SKM-1 (cell line): Measurements from ENCODE around the gene SF1.

ENCODE experiments used
- DNase-seq: peaks from one replicate; lab custom pipeline; 2025; ENCODE audit not compliant: unreplicated experiment; lab: John Stamatoyannopoulos, UW

Gene SF1

DNA sequence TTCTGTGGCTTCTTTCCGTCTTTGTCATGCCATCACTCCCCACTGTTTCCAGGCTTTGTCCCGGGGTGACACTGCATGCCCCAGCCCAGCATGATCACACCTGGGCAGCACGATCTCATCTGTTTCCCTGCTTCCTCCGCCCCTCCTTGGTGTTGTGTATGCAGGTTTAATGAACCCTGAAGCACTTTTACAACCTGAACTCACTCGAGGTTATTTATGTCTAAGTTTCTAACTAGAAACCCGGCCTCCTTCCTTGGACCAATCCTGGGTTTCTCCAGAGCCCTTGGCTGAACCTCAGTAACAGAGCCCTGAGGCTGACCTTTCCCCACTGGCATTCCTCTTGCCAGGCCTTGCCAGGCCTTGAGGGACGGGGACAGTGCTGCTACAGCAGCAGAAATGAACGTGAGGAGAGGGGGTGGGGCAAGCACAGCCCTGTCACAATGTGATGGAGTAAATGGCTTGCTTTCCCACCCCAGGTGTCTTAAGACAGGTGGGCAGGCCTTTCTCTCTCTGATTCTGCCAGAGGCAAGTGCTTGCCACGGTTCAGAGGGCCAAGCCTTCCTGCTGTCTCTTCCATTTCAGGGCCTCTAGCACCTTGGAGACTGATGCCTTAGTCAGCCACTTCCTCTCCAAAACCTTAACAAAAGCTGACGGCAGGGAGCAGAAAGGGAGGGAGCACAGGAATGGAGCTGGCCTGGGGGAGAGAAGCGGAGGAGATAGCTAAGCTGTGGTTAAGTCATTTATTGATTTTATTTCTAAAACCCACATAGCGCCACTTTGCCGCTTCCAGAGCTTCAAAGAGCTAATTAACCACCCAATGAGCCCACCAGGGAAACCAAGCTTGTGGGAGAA lies 15.4 kb downstream of the SF1 start:
- DNase-seq: no peak

DNA sequence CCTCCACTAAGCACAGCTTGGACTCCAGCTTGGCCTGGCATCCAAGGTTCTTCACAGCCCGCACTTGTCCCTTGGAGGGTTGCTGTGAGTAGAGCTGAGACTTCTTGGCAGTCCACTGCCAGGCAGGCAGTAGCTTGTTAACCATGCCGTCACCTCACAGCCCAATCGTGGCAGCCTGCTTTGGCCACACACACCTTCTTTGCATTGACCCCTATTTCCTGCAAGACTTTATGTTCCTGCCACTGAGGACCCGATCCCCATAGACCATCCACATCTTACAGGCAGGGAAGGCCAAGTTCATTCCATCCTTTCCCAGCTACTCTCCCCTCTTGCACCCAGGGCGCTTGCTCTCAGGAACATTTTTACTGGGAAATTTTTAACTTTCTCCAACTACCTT lies 16.1 kb downstream of the SF1 start:
- DNase-seq: no peak

DNA sequence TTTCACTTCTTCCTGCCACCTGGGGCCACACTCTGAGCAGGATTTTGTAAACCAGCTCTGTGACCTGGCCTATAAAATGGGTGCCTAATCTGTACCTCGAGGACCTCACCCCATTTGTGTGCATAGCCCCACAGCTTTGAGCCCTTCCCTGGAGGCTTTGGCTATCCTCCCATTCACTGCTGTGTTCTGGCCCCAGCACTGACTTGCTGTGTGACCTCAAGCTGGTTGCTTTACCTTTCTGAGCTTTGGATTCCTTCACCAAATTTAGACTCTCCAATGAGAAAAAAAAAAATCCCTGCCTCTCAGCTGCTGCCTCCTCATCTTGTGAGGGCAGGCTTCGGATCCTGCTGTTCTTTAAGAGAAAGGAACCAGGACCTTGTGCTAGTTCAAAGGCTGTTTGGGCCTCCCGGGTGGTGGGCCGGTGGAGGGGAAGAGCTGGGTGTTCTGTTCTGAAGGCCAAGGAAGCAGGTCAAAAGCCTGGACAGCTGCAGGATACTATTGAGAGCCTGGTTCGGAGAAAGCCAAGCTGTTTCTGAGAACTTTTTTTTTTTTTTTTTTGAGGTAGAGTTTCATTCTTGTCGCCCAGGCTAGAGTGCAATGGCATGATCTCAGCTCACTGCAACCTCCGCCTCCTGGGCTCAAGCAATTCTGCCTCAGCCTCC lies 17.5 kb downstream of the SF1 start:
- no peak for DNase-seq

DNA sequence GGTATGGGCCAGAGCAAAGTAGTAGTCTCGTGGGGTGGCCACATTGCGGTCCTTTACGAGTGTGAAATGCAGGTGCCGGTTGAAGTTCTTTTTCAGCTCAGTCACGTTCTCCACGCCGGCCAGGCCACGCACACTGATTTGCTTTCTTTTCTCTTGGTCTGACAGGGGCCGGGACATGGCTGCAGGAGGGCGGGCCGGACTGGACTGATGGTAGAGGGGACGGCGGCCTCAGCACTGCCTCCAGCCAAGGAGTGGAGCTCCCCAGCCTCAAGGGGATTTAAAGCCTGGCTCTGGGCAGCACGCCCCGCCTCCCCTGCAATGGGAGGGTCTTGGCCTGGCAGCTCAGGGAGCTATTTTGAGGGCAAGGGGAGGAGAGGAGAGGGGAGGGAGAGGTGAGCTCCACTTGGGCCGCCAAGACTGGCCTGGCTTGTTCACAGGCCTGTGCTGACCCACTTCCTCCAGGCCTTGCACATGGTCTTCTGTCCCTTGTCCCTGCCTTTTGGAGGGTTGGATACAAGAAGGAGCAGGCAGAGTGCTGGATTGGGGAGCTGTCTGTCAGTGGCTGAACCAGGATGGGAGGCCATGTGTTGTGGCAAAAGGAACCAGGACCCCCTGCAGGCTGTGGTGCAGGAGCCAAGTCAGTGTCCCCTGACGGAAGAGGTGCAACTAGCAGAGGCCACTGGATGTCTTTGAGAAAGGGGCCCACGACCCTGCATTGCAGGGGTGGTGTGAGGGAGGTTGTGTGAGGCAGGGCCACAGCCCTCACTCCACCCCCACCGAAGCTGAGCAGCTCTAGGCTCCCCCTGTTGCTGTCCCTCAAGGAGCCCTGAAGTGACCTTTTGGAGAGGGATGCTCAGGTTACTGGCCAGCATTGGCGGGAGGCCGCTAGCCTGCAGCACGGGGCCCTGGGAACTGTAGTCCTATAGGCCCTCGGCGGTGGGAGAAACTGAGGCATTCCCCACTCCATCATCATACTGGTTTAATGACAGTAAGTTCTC lies 18.3 kb downstream of the SF1 start, which contains the start of gene PYGM:
PYGM (minus strand) TSS at position 253 of the 998 bp plus-strand sequence; CDS start at position 177, 76 bp downstream.
- no peak for DNase-seq

DNA sequence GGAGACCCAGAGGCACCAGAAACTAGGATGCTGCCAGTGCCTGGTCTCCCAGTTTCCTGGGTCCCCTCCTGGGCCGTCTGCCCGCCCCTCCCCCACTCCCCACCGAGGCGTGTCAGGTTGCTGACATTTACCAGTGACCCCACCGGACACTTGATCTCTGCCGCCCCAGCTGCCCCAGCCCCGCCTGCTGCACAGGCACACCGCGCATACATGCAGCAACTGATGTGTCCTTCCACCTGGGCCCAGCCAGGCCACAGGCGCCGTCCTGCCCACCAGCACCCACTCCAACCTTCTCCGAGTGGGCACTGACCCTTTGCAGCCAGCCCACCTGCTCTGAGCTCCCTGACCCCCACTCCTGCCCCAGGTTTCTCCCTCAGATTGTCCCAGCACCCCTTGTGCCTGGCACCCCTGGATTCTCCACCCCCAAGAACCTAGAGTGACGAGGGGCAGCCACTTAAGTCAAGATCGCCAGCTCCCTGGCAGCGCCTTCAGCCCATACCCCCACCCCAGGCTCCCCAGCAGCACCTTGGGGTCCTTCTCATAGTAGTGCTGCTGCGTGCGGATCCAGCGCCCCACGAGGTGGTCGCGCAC lies 19.1 kb downstream of the SF1 start:
- DNase-seq: no peak

DNA sequence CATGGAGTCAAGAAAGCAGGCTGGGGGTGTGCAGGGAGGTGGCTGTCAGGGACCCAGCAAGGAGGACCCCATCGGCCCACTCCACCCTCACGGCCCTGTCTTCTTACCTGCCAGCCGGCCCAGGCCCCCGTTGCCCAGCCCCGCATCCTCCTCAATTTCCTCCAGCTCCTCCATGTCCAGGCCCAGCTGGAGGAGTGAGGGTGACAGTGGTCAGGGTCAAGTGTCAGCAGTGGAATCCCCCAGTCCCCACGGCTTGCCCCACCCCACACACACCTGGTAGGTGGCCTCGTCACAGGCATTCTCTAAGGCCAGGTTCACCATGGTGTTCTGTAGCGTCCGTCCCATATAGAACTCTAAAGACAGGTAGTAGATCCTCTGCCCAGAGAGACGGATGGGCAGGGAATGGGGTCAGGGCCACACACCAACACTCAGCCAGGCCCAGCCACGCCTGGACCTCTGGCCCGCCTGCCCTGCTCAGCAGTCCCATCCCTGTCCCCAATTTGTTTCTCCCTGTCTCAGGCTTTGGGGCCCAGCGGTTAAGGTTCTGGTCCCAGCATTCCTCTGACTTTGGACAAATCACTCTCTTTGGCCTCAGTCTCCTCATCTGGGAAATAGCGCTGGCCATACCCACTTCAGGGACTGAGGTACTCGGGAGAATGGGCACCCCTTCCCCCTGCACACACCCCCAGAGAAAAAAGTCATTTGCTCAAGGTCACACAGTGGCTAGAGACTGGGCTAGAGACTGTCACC lies 19.8 kb downstream of the SF1 start:
- no peak for DNase-seq

DNA sequence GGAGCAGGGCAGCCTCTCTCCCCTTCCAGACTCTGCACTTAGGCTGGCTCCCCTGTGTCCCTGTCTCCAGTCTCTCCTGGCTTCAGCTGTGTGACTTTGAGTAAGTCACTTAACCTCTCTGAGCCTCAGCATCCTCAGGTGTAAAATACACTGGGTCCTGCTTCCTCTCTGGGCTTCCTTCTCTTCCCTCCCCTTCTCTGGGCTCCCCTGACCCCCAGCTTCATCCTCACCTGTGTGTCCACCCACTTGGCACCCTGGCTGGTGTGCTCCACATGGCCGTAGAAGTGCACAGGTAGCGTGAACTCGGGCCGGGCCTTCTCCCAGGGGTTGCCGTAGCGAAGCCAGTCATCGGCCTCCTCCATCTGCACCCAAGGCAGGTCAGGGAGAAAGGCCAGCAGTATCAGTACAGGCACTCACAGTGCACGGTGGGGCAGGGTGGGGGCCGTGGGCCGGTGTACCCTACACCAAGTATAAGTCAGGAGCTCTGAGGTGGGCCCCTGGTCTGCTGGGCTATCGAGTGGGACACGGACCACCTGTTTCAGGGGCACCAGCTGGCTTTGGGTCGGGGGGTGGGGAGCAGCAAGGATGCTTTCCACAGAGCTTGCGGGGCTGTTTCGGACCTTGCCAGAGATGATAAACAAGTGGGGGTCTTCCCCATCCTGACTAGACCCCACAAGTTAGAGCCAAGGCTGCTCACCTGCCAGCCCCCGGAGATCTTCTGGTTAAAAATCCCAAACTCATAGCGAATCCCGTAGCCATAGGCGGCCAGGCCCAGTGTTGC lies 20.6 kb downstream of the SF1 start:
- DNase-seq: no peak

DNA sequence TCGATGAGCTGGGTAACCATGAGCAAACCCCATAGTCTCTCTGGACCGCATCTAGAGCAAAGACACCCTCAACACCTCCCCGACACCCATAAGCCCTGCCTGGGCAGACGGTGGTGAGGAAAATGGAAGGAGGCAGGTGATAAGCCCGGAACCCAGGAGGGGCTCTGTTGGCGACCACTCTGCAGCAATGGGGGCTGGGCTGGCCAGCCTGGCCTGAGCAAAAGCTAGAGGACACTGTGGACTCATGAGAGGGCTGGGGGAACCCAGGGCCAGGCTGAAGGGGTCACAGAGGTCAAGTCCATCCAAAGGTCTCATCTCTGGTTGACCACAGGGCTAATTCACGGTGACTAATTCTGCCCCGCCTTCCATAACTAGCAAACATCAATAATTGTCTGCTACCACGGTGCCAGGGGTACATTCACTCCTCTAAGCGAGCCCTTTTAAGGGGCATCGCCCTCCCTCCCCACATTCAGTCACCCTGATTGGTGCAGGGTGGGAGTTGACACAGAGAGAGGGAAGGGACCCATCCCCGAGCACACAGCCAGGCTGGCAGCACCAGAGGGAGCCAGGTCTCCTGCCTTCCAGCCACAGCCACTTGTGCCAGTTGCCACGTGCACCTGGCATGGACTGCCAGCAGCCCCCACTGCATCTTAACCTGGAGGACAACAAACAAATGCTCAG lies 22.5 kb downstream of the SF1 start:
- DNase-seq: no peak

DNA sequence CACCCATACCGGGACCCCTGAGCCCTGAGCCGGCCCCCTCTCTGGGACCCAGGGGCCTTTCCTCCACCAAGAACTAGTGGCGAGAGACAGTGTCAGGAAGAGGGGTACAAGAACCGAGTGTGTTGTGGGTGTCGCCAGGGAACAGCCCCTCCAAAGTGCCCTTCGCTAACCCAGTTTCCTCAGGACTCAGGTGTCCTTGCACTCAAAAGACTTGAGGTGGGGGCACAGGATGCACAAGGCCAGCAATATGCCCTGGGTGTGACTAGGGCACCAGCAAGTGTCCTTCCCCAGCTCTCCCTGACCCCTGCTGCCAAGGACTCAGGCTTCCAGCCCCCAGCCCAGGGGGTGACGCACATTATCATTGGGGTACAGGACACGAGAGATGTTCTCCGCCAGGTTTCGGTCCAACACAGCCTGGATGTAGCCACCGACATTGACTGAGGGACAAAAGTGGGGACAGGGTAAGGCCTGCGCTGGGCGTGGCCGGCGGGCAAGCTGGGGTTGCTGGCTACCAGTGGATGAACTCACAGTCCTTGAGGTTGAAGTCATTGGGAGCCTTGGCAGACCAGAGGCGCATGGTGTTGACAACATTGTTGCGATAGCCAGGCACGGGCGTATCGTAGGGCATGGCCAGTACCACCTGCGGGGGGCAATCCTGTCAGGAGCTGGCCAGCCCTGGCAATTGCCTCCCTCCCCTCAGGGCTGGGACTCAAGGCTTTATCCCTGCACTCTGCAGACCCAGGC lies 23.3 kb downstream of the SF1 start:
- DNase-seq: no peak

DNA sequence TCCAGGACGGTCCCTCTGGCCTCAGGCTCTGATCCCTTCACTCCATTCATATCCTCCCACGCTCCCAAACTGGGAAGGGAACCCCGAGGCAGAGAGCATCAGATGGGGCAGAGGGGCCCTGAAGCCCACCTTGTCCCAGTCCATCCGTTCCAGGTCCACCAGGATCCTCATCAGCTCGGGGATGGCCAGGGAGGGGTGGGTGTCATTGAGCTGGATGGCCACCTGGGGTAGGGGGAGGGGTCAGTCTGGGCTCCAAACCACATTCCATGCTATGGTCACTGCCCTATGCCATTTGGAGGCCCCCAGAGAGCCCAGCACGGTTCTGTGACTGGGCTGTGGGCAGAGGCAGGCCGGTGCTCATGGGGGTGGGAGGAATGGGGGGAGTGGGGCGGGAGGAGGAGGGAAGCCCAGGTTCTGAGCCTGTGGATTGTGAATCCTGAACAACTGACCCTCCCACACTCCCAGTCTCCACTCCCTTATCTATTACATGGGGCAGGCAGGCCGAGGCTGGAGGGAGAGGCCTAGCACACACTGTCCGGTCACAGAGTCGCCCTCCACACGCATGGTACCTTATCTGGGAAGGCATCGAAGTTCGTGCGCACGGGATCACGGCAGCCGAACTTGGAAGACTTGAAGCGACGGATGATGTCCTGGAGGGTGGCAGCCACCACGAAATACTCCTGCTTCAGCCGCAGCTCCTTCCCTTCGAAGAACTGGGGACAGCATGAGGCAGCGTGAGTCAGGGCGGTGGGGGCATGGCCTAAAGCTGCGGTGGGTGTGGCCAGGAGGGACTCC lies 24.0 kb downstream of the SF1 start:
- no peak for DNase-seq

DNA sequence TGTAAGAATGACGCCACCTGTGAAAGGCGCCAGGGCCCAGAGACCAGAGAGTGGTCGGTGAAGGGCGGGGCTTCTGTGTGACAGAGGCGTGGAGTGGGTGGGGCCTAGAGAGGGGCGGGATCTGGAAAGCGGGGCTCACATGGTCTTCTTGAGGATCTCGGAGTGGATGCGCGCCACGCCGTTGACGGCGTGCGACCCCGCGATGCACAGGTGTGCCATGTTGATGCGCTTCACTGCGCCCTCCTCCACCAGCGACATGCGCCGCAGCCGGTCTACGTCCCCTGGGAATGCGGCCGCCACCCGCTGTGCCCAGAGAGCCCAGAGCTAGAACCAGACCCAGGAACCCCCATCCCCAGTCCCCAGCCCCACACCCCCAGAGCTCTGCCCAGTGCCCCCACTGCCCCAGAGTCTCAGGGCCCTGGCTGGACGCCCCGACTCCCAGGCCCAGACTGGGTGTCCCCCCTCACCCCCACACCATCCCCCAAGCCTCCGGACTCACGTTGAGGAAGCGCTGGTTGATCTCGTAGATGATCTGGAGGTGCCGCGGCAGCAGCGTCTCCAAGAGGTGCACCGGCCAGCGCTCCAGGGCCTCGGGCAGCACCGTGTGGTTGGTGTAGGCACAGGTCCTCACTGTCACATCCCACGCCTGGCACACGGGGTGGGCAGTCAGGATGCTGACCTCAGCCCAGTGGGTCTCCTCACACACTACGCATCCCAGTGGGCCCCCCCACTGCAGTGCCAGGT lies 24.8 kb downstream of the SF1 start:
- DNase-seq: no peak

DNA sequence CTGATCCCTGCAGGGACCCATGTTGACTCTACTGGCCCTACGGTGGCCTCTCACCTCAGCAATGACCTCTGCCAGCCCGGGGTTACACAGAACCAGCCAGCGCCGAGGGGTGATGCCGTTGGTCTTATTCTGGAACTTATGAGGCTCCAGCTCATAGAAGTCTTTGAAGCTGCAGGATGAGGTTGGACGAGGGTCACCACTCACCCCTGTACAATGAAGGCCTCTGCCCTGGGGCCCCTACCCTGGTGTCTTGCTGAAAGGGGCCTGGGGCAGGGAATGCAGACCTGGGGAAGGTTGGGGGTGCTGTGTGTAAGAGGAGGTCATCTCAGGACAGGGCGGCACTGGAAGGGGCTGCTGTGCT lies 25.3 kb downstream of the SF1 start:
- no peak for DNase-seq

DNA sequence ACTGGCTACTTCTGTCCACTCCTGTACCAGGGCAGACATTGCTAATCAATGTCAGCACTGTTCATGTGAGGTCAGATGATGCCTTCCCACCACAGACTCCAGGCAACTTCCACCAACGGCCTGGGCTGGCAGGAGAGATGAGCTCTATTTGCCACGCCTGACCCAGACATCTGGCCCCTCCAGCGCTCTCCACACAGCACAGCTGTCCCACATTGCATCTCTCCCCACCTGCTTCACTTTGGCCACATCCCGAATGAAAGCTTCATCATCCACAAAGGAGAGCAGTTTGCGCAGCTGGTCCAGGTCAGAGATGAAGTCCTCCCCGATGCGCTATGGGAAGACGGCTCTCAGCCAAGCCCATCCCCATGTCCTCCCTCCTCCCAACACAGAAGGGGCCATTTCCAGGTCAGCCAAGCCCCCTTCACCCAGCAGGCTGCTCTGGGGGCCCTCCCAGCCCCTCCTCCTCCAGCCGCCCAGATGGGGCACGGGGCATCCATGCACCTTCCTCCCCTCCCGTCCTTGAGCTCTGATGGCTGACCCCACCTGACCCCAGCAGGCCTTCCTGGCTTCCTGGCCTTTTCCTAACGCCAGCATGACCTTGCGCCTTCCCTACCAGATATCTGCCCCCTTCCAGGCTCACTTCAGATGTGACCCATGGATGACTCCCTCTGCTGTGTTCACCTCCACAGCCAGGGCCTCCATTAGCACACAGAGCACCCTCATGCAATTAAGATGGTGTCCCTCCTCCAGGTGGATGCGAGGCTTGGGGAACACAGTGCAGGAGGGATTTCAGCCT lies 26.0 kb downstream of the SF1 start:
- no peak for DNase-seq

DNA sequence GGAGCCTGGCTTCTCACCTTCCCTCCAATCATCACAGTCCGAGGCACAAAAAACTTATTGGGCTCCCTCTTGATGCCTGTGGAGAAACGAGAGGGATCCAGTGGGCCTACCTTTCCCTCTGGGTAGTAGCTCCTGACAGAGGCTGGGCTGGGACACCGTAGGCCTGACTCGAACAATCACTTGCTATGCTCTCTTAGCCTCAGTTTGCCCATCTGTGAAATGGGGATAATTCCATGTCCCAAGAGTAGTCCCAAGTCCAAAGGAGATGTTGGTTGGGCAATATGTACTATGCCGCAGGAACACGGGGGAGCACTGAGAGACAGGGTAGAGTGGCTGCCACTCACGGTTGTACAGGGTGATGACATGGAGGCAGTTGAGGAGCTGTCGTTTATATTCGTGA lies 26.8 kb downstream of the SF1 start:
- DNase-seq: no peak

DNA sequence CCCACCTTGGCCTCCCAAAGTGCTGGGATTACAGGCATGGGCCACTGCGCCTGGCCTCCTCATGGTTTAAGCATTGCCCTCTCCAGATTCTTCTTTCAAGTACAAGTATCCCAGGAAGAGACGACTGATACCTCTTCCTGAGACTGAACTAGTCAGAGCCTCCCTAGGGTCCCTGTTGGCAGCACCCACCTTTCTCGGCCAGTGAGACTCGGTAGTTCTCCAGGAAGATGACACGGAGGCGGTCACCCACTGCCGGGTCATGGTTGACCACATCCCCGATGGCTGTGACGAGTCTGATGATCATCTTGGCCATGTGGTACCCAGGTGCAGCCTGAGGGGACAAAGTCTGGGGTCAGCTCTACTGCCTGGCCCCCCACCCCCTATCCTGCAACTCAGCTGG lies 27.2 kb downstream of the SF1 start:
- DNase-seq: no peak
